WERI-Rb-1 (cell line): ENCODE measurements around the gene OSMR.

Source experiments
- DNase-seq: peaks from one replicate; pipeline ENCODE4 v3.0.0-alpha.2; 2020
- H3K27ac ChIP-seq: fragments of 250-450 bp; sonication (Bioruptor Pico); 2 replicates; pipeline ENCODE4 v1.5.1; 2020; ENCODE audit warnings: mild to moderate bottlenecking, moderate library complexity
- H3K27me3 ChIP-seq: fragments of 250-450 bp; sonication (Bioruptor Pico); 2 replicates; pipeline ENCODE4 v1.5.1; 2021; ENCODE audit warnings: mild to moderate bottlenecking, low read depth, moderate library complexity; ENCODE audit not compliant: insufficient read depth, severe bottlenecking
- H3K36me3 ChIP-seq: fragments of 250-450 bp; sonication (Bioruptor Pico); 2 replicates; pipeline ENCODE4 v1.5.1; 2020; ENCODE audit warnings: mild to moderate bottlenecking, moderate library complexity
- H3K4me3 ChIP-seq: 2 replicates; pipeline ENCODE4 v1.5.1; 2011; ENCODE audit warnings: low read depth, mild to moderate bottlenecking, control low read depth, low read length
- H3K9me3 ChIP-seq: fragments of 250-450 bp; sonication (Bioruptor Pico); 2 replicates; pipeline ENCODE4 v1.5.1; 2021; ENCODE audit warnings: mild to moderate bottlenecking, moderate library complexity; ENCODE audit not compliant: severe bottlenecking
- CTCF ChIP-seq: IDR thresholded peaks from 2 replicates; pipeline ENCODE4 v1.5.1; 2011; ENCODE audit warnings: low read depth, mild to moderate bottlenecking, control low read depth, inconsistent platforms, low read length

Gene OSMR

GRCh38 chr5:38824821-38825220 is 21.0 kb upstream of the OSMR start:
- TF ChIP-seq CTCF, result no peak
- Histone ChIP-seq H3K27me3 (no peaks in the 10 kb centered on the region), H3K27ac (no peak overlapping the region), H3K4me3 (no peak overlapping the region), H3K9me3 (no peaks in the 10 kb centered on the region), H3K36me3 (no peaks in the 10 kb centered on the region)
- DNase-seq, result no peak

GRCh38 chr5:38825494-38825893 is 20.3 kb upstream of the OSMR start:
- Histone ChIP-seq H3K27ac (no peak overlapping the region), H3K27me3 (no peaks in the 10 kb centered on the region)
- TF ChIP-seq CTCF, result no peak

GRCh38 chr5:38827525-38827924 is 18.3 kb upstream of the OSMR start:
- no peaks in the 10 kb centered on the region for H3K27me3 ChIP-seq
- TF ChIP-seq CTCF, result no peak
- no peaks in the 10 kb centered on the region for H3K9me3 ChIP-seq
- DNase-seq, result no peak
- no peaks in the 10 kb centered on the region for H3K36me3 ChIP-seq
- no peak overlapping the region for H3K4me3 ChIP-seq
- H3K27ac ChIP-seq, result no peak overlapping the region

More at GRCh38 chr5:38825494-38825893, 20.3 kb upstream of the OSMR start:
- Histone ChIP-seq H3K36me3 (no peaks in the 10 kb centered on the region), H3K4me3 (no peak overlapping the region), H3K9me3 (no peaks in the 10 kb centered on the region)
- DNase-seq, result no peak

GRCh38 chr5:38830521-38831051 is 15.2 kb upstream of the OSMR start:
- no peak overlapping the region for H3K27ac ChIP-seq
- H3K9me3 ChIP-seq, result no peaks in the 10 kb centered on the region
- H3K4me3 ChIP-seq, result no peak overlapping the region
- DNase-seq, result no peak
- no peaks in the 10 kb centered on the region for H3K27me3 ChIP-seq
- no peaks in the 10 kb centered on the region for H3K36me3 ChIP-seq
- TF ChIP-seq CTCF, result no peak

- Histone ChIP-seq H3K27ac (no peak overlapping the region), H3K27me3 (no peaks in the 10 kb centered on the region), H3K36me3 (no peaks in the 10 kb centered on the region), H3K4me3 (no peak overlapping the region), H3K9me3 (no peaks in the 10 kb centered on the region)
- no peak for DNase-seq
- no peak for TF ChIP-seq CTCF
Observed at GRCh38 chr5:38831117-38831516, 14.7 kb upstream of the OSMR start.

GRCh38 chr5:38831909-38832308 is 13.9 kb upstream of the OSMR start:
- H3K27ac ChIP-seq, result no peak overlapping the region
- DNase-seq, result peak; percentile 26
- peak; percentile 73 for TF ChIP-seq CTCF

More at GRCh38 chr5:38831909-38832308, 13.9 kb upstream of the OSMR start:
- Histone ChIP-seq H3K9me3 (no peaks in the 10 kb centered on the region), H3K36me3 (no peaks in the 10 kb centered on the region), H3K4me3 (no peak overlapping the region), H3K27me3 (no peaks in the 10 kb centered on the region)
